ENCODE results near the gene A2ML1.

DNA sequence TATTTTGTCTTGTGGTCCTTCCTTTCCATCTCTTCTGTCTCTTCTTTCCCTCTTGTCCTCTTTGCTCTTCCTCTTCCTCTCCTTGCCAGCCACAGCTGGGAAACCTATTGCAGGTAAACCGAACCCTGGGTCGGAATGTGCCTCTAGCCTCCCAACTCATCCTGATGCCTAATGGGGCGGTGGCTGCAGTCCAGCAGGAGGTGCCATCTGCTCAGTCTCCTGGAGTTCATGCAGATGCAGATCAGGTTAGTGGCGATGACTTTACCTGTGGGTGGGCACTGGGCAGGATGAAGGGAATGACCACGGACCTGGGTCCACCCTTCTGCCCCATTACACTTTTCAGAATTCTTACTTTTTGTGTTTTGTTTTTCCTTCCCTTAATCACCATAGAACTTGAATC is 100.1 kb downstream of the A2ML1 start:
- TF ChIP-seq, protein P1, sequence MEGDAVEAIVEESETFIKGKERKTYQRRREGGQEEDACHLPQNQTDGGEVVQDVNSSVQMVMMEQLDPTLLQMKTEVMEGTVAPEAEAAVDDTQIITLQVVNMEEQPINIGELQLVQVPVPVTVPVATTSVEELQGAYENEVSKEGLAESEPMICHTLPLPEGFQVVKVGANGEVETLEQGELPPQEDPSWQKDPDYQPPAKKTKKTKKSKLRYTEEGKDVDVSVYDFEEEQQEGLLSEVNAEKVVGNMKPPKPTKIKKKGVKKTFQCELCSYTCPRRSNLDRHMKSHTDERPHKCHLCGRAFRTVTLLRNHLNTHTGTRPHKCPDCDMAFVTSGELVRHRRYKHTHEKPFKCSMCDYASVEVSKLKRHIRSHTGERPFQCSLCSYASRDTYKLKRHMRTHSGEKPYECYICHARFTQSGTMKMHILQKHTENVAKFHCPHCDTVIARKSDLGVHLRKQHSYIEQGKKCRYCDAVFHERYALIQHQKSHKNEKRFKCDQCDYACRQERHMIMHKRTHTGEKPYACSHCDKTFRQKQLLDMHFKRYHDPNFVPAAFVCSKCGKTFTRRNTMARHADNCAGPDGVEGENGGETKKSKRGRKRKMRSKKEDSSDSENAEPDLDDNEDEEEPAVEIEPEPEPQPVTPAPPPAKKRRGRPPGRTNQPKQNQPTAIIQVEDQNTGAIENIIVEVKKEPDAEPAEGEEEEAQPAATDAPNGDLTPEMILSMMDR (conservative IDR thresholded peaks at IDR 0.05; ENCODE audit: low read depth, low read length), result no peak
- TF ChIP-seq, protein P2, sequence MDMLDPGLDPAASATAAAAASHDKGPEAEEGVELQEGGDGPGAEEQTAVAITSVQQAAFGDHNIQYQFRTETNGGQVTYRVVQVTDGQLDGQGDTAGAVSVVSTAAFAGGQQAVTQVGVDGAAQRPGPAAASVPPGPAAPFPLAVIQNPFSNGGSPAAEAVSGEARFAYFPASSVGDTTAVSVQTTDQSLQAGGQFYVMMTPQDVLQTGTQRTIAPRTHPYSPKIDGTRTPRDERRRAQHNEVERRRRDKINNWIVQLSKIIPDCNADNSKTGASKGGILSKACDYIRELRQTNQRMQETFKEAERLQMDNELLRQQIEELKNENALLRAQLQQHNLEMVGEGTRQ (IDR thresholded peaks at IDR 0.05; ENCODE audit: low read depth, low read length), result no peak
- no peak for TF ChIP-seq POLR2A (IDR thresholded peaks at IDR 0.05; ENCODE audit: low read depth, low read length)
- no peak for TF ChIP-seq NFE2L2 (IDR thresholded peaks at IDR 0.05; ENCODE audit: low read depth, low read length)
- TF ChIP-seq RFX5 (IDR thresholded peaks at IDR 0.05; ENCODE audit: low read depth, low read length), result no peak
- no peak for TF ChIP-seq SMC3 (IDR thresholded peaks at IDR 0.05; ENCODE audit: low read depth, low read length)
- no peak for TF ChIP-seq MAFK (IDR thresholded peaks at IDR 0.05; ENCODE audit: low read depth, low read length)
